ENCODE data around the gene CHST15.

CHST15 gene

DNA sequence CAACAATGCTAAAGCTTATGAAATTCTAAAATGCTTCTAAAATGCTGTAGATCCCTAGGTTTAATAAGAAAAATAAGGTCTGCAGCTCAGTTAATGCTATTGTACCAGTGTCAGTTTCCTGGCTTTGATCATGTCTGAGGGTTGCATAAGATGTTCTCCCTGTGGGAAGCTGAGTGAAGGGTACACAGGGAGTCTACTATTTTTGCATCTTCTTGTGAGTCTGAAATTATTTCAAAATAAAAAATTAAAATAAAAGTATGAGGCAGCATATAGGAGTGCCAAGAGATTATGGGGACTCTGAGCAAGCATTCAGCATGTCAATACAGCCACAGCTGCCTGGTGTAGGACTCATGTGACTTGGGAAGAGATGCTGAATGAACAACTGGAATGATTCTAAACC, 14.7 kb downstream of the CHST15 start:
- no peak for DNase-seq

DNA sequence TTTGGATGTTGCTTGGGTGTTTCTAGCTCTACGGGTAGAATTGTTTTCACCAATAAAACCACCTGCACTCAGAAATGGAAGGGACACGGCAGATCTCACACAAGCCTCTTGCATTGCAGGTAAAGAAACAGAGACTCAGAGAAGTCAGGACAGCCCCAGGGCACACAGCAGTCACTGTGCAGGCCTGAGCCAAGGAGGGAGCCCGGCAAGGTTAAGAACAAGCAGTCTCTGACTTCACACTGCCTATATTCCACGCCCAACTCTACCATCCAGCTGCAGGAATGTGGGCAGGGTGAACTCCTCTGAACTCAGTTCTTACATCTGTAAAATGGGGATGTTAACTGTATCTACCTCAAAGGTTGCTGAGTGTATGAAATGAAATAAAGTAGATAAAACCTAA, 15.4 kb downstream of the CHST15 start:
- DNase-seq, result no peak

DNA sequence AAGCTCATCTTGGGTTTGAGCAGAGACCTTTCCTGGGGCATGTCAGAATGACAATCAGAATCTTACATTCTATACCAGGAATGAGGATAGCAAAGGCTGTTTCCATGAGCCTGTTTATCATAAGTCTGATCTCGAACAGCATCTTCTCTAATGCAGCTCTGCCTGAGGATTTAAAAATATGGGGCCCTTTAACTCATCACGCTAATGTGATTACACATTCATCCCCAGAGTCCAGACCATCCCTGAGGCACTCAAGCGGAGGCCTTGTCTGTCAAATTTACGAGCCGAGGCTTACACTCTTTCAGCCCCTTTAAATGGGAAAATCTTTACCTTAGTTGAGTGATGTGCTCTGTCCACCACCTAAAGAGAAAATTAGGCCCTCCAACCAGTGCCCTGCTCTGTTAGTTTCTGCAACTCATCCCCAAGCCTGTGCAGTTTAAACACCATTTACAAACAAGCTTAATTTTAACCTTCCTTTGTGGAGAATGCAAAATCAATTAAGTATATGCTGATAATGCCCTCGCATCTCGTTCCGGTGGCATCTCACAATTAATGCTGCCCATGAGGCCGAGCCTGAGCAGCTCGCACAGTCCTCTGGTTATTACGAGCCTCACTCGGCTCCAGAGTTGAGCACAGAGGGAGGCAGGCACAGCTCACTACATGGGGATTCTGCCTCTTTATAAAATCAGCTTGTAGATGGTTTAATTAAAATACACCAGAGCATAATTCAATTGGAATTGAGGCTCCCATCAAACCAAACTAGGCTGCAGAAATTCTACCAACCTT, 16.0 kb downstream of the CHST15 start:
- DNase-seq, result no peak

DNA sequence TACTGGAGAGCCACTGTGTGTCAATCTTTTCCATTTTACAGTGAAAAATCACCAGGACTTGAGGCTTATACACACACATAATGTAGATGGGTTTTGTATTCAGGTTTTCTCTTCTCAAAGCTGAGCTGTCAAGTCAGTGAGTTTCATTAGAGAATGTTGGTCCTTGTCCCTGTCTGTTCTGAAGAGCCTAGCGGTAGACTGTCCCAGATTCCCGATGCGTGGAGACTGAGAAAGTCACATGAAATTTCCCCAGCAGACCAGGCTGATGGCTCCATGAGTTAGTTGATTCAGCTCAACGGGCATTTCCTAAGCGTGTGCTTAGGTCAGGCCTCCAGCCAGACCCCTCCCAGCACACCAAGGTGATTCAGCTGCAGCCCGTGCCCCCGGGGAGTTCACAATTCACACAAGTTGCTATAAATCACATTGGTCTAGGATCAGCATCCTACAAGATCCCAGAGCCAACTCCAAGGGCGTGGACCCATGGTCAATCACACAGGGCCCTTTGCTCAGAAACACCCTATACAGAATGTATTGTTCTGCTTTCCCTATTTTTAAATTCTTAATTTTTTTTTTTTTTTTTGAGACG, 17.2 kb downstream of the CHST15 start:
- DNase-seq, result no peak

DNA sequence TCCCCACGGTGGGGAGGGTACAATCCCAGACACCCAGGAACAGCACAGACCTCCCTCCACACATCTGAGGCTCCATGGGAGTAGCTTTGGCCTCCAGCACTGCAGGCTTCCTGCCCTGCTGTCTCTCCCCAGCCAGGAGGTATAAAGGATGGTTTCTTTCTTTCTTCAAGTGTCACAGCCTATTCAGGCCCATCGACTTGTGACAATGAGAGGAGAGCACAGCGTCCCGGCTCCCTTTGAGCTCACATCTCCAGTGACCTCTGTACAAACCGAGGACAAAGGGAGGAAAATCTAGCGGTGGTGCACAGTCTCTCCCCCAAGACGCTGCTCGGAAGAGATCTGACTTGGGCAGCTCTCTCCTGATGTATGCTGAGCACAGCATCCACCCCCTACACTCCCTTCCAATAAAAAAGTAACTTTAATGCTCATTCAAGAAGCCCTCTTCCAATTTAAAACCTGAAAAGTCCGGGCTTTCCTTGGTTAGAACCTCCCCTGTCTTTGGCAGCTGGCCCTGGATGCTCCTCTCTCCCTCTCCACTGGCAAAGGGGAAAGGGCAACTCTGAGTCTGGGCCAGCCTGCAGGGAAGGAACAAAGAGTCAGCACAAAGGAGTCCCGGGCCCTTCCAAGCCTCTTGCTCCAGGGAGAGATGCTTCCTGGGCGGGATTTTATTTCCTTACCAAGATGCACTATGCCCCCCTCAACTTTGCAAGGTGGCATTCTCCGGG, 18.0 kb downstream of the CHST15 start:
- no peak for DNase-seq

DNA sequence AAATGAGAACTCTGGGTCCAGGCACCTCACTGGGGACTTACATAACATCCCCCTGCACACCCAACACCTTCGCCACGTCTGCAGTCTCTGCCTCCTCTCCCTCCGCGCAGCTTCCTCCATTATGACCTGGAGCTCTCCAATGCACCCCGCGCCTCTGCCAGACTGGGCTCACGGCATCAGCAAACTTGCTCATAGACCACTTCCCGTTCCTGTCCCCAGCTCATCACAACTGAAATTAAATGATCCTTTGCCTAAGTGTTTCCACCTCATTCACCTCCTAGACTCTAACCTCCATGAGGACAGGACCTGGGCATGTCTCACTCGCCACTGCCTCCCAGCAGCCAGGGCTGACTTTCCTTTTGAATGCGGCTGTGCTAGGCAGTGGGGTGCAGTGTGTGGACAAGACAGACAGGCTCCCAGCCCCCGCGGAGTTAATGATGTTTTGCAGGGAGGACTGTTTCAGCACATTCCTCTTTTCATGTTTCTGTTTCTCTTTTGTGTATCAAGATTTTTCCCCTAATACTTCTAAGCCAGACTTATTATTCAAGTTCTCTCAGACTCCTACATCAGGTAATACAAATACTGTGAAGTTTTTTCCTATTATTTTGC, 18.8 kb downstream of the CHST15 start:
- no peak for DNase-seq

DNA sequence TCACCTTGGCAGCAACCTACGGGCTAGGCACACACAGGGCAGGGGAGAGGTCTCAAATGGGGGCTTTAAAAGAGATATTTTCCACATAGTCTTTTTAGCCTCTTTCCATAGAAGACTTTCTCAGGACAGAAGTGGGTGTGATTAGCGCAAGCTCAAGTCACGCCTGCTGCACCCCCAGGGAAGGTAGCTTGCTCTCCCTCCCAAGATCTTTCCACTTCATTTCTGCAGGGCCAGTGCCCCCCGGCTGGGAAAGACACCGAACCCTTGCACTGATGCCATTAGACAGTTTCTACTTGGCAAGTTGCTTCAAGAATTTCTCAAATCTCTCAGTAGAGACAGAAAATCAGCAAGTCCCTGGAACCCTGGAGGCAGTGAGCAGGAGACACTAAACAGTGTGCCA, 19.4 kb downstream of the CHST15 start:
- no peak for DNase-seq

DNA sequence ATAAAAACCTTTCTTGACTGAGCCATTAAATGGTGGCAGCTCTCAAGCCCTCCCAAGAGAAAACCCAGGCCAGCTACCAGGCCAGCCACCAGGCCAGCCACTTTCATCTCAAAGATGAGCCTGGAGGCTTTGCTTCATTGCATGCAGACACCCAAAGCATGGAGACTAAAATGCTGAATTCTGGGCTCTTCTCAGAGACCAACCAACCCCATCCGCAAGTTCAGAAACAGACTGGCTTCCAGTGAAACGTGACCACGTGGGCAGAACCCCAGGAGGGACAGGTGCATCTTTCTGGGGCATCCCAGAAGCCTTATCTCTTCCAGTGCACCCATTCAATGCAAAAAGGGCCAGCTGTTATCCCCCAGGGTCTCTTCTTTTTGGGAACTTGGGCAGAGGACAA, 20.9 kb downstream of the CHST15 start:
- DNase-seq, result no peak

DNA sequence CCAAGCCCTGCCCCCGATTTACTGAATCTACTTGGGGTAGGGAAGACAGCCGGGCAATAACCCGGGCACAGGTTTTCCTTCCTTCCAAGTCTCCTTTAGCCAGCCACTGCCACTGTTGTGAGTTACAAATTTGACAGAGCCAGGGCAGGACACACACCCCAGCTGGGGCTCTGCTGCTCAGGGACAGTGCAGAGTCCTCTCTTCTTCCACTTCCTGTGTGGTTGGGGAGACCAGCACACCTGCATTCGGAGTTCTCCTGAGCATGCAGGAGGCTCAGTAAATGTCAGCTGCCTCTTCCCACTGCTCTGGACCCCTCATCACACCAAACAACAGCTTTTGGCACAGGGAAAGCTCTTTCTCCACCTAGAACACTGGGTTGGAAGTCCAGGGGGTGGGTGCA, 21.3 kb downstream of the CHST15 start:
- no peak for DNase-seq

DNA sequence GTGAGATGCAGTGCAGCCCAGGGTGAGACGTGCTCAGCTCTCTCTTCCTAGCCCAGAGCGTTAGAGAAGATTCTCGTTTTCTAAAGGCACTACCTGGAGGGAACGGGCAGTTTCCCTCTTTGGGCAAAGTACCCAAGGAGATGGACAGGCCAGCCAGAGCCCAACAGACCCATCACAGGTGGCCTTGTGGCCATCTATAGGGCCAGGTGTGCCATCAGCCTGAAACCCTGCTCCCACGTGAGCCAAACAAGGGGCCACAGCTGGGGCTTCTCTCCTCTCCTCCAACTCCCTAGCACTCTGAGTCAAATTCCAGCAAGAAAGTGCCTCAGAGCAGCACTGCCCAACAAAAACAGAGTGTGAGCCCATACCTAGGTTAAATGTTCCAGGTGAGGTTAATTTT, 22.3 kb downstream of the CHST15 start:
- no peak for DNase-seq

DNA sequence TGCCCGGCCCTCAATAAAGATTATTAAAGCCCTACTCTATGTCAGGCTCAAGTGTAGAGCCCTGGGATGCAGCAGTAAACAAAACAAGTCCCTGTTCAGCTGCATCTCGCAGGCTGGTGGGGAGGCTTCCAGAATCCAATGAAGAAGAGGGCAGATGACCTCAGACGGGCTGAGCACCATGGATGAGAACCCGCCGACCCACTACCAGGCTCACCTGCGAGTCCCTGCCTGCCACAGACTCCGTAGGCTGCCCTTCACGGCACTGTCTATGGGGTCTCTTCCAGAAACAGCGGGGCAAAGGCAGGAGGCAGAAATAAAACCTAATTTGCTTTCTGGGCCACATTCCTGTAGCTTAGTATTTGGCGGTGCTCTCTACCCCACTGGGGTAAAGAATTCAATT, 22.7 kb downstream of the CHST15 start:
- no peak for DNase-seq

DNA sequence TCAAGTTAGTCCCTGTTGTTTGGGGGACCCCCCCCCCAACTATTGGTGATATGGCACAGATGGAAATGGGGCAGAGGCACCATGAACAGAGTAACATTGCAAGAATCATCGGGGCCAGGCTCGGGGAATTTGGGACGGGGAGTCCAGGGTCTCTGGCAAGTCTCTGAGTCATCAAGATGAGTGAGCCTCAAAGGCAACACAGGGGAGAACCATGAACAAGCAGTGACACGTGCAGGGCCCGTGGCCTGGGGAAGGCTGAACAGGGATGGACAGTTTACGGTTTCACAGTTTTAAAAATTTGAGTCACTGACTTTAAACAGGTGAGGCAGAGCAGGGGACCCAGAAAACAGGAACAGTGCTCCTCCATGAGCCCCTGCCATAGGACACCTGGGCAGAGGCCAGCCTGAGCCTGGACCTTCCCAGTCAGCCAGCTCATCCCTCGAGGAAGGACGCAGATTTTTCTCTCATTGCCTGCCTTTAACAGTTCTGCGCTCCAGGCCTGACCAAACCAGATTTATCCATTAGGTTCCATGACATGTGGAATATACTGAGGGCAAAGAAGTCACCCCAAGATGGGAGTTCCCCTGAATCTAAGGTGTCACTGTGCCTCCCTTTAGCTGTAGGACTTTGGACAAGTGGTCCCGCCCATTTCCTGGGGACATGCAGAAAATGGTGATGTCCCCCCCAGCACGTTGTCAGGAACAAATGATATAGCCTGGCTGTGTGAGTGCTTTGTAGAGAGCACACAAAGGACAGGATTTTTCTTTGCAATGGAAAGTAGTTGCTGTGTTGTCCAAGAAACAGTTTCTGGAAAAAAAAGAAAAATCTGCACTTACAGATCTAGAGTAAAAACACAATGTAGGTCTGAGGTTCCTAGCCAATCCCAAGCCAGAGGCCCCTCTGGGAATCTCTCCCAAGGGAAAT, 23.8 kb downstream of the CHST15 start:
- DNase-seq, result no peak

DNA sequence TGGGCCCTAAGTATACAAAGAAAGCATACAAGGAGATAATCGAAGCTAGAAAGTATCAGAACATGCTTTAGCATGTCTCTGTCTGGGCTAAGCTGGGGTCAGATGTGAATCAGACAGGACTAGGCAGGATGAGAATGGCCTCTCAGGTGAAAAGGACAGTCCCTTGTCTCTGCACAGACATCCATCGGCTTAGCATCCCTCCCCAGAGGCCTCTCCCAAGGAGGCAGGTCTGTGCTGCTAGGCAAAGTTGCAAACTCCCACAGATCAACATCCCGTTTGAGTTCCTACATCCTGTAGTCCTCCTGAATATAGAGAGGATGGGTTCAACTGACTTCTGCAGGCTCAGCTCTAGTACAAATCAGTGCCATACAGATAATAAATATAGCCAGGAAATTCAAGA, 24.5 kb downstream of the CHST15 start:
- no peak for DNase-seq

DNA sequence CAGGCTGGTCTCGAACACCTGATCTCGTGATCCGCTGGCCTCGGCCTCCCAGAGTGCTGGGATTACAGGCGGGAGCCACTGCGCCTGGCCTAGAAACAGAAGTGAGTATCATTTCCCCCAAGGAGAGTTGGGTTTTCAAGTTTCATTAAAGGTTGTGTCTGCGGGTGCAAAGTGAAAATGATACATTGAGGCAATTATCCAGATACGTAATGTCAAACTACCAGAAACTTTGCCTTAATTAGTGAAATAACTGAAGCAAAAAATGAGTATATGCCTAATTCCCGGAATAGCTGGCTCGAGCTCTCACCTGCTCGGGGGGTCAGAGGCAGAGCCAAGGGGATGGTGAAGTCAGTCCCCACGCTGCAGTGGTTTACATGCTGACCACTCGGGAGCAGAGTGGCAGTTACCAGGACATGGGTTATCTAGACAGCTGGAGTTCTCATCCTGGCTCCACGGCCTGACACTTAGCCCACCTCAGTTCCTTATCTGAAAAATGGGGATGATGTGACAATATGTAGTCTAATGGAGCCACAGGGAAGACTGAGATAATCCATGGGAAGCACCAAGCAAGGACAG, 25.5 kb downstream of the CHST15 start:
- no peak for DNase-seq

DNA sequence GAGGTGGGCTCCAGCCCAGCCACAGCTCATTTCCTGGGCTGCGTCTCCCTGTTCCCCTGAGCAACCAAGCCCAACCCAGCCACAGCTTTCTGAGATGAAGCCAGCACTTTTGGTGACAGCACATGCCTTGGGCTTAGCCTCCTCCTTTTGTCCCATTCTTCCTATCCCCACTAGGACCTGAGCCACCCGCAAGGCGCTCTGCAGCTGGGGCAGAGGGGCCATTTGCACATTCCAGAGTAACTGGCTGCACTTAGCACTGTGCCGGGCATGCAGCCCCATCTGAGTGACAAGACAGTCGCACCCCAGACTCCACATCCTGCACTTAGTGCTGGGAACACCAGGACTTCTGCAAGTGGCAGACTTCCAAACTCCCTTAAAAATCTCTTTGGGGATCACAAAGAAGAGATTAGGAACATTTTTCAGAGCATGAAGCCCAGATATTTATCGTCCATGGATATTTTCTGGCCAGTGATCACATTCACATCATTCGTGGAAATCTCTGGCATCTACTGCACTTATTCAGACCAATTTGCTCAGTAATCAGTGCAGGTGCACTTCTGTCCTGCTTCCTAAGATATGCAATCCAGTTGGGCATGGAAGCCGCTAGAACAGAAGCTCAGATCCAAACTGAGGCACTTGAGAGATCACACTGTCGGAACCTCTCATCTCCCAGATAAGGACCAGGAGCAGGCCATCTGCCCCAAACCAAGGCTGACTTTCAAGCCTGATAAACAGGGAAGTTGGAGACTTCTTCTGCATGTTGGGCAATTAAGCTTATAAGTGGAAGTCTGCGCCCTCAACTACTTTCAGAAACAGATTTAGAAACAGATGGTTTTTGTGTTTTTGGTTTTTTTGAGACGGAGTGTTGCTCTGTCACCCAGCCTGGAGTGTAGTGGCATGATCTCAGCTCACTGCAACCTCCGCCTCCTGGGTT, 26.4 kb downstream of the CHST15 start:
- DNase-seq, result no peak

DNA sequence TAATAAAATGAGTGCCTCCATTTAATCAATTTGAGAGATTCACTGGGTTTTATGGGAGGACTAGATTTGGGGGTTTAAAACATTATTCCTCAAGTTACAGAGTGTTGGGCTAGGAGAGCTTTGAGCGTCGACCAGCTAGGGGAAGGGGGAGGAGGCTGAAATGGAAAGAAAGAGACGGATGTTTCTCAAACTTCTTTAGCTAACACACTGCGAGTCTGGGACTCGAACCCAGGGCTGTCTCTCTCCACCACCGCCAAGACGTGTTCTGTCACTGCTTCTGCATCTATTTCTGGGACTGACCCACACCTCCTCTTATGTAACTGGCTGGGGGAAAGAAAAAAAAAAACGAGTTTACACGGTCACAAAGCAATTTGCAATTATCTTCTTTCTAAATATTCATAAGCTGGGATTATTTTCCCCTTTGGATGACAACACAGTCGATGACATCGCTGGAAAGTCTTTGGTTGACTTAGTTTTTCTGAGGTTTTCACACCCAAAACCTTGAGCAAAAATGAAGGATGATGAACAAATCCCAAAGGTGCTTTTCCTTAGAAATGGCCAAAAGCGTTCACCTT, 27.2 kb downstream of the CHST15 start:
- DNase-seq, result no peak

DNA sequence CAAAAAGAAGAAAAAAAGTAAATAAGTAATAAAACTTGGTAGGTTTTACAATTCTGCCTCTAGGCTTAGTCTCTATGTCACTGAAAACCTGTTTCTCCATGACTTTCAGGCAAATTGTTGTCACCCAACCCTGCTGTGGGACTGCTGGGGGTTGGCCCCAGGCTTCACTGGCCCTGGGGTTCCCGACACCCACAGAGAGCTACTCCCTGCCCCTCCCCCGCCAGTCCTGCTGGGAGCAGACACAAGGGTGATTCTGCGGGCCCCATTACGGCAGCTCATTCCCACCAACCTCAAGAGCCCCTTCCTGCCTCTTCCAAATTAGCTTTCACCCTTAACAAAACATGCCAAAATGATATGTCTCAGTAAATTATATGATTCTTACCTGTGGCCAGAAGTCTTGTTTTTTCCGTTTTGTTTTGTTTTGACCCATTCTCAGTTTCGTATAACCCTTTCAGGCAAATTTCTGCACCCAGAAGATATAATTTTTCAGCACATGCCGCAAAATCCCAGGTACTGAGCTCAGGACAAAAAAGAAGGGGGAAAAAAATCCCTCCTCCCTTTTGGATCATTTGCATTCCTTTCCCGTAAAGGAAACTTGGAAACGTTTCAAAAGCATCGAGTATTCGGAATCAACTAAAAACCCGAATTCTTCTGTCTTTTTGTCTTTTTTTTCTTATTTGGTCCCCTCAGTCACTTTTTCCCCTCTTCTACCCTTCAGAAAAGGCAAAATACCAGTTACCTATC, 27.8 kb downstream of the CHST15 start:
- no peak for DNase-seq

DNA sequence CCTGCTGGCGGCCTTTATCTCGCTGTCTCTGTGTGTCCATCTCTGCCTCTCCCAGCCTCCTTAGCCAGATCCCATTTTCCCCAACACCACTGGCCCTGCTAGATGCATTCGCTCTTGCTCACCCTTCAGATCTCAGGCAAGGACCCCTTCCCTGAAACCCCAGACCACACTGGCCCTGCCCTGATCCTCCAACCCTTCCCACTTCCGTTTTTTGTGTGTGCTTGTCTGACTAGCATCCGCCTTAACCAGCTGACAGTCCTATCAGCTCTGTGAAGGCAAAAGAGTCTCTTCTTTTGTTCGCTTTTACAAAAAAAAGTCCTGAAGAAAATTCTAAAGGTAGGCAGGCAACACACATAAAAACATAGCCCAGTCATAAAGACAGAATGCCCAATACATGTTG, 28.7 kb downstream of the CHST15 start:
- DNase-seq, result no peak

DNA sequence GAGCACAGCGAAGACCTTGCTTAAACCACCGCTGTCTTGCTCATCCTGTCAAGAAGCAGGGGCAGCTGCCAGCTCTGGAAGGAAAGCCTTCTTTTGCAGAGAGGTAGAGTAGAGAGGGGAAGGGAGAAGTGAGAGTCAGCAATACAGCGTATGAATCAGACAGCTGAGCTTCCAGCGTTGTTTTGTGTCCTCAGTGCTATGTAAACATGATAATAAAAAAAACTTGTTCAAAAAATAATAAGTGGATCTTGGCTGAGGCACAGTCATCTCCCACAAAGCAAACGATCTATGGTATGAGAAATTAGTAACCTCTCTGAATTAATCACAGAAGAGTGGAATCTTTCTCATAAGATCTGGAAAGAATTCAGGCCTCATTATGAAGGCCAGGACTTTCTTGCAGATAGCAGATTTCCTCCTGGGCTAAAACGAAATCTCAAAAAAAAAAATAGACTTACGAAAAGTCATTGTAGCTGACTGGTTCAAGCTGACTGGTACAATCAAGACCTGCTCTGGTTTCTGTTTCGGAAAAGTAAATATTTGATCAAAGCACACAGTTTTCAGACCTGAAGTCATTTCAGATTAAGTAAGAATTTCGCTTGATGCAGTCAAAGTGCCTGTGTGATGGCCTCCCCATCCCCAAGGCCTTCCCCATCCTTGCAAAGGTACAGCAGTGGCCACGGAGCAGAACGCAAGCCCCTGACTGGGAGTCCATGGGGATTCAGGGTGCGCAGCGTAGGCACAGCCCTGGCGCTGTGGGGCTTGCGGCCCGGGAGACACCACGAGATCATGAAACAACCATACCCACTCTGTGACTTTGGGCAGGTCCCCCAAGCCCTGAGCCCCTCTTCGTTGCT, 29.4 kb downstream of the CHST15 start:
- no peak for DNase-seq
